CD4-positive, alpha-beta memory T cell (primary cell): Measurements from ENCODE around the gene CPA4. TPM values are rescaled to one million over a fixed set of nuclear protein-coding genes. Genes with fewer than 3 reads are reported as not detected.

Source experiments
- CTCF ChIA-PET: fragments of 350-600 bp; sonication (Branson Sonifier 250); formaldehyde crosslinking; loops from one replicate; lab custom pipeline; 2021; ENCODE audit warnings: inconsistent platforms; ENCODE audit not compliant: partially characterized antibody; lab: Charles Lee
- POLR2A ChIA-PET: fragments of 350-600 bp; sonication (Branson Sonifier 250); formaldehyde crosslinking; loops from one replicate; lab custom pipeline; 2021; ENCODE audit not compliant: partially characterized antibody; lab: Charles Lee
- DNase-seq, 5 donors: peaks; one replicate each; pipeline versions ENCODE4 v3.0.0 to v3.0.0-alpha.2; 2020 to 2022; ENCODE audit warnings: mixed read lengths in 1 of 5
- H3K27ac ChIP-seq: one replicate; pipeline ENCODE4 v1.7.0; 2013; ENCODE audit warnings: low read depth, low read length
- H3K27me3 ChIP-seq: 2 replicates; pipeline ENCODE4 v1.7.0; 2013; ENCODE audit warnings: mild to moderate bottlenecking, low read length, moderate library complexity; ENCODE audit not compliant: insufficient read depth
- H3K36me3 ChIP-seq: 2 replicates; pipeline ENCODE4 v1.7.0; 2013; ENCODE audit warnings: mild to moderate bottlenecking, low read length, moderate library complexity; ENCODE audit not compliant: insufficient read depth
- H3K4me1 ChIP-seq: 2 replicates; pipeline ENCODE4 v1.7.0; 2013; ENCODE audit warnings: mild to moderate bottlenecking, low read length, moderate library complexity; ENCODE audit not compliant: insufficient read depth
- H3K4me3 ChIP-seq, 2 donors: one replicate each; pipeline ENCODE4 v1.7.0; 2013; ENCODE audit warnings: low read length in 2 of 2, mild to moderate bottlenecking in 1 of 2
- H3K9me3 ChIP-seq, 2 donors: one replicate each; pipeline ENCODE4 v1.7.0; 2013; ENCODE audit warnings: low read length in 2 of 2, control low read depth in 1 of 2; ENCODE audit not compliant: control insufficient read depth in 1 of 2
- H3K27ac Mint-ChIP-seq, 7 donors: one replicate each; pipeline ENCODE4 v1.8.0; 2020 to 2021; ENCODE audit warnings: mixed read lengths in 7 of 7, mild to moderate bottlenecking in 6 of 7, inconsistent platforms in 3 of 7, moderate library complexity in 3 of 7
- H3K27me3 Mint-ChIP-seq, 2 donors: one replicate each; pipeline ENCODE4 v1.8.0; 2020 to 2021; ENCODE audit warnings: mixed read lengths in 2 of 2
- H3K36me3 Mint-ChIP-seq, 2 donors: one replicate each; pipeline ENCODE4 v1.8.0; 2020 to 2021; ENCODE audit warnings: mixed read lengths in 2 of 2, inconsistent platforms in 1 of 2, mild to moderate bottlenecking in 1 of 2
- H3K4me1 Mint-ChIP-seq, 4 donors: one replicate each; pipeline ENCODE4 v1.8.0; 2020 to 2021; ENCODE audit warnings: mixed read lengths in 4 of 4, mild to moderate bottlenecking in 1 of 4
- H3K4me3 Mint-ChIP-seq, 8 donors: one replicate each; pipeline ENCODE4 v1.8.0; 2020 to 2021; ENCODE audit warnings: mixed read lengths in 8 of 8, mild to moderate bottlenecking in 7 of 8, moderate library complexity in 6 of 8, inconsistent platforms in 3 of 8
- H3K9me3 Mint-ChIP-seq, 8 donors: one replicate each; pipeline ENCODE4 v1.8.0; 2020 to 2021; ENCODE audit warnings: mixed read lengths in 8 of 8, mild to moderate bottlenecking in 5 of 8, inconsistent platforms in 3 of 8, moderate library complexity in 1 of 8
- intact Hi-C: fragments of 100-400 bp; cut with micrococcal nuclease; formaldehyde crosslinking; loops from one replicate; pipeline ENCODE4 v1.15.1; 2023
- polyA plus RNA-seq, 2 donors: library from polyadenylated mRNA; unstranded; fragments of 300-500 nt; fragmentation: Illumina TruSeq; gene quantifications; one replicate each; pipeline ENCODE4 v1.2.3, GENCODE V29; 2021
- total RNA-seq, 2 experiments: library from RNA; stranded (reverse); gene quantifications; one replicate each; pipeline ENCODE4 v1.2.3, GENCODE V29; 2021

Gene CPA4
- total and polyA plus RNA-seq, 4 experiments from 2014 or later = not detected

GRCh38 chr7:130360518-130360917, 67.6 kb downstream of the CPA4 start:
- H3K36me3 ChIP-seq = no peaks in the 10 kb centered on the region
- intact Hi-C loops = no loop called here
- no peak overlapping the region for H3K27ac ChIP-seq
- no peak overlapping the region for H3K27ac Mint-ChIP-seq
- no peak for DNase-seq
- H3K9me3 ChIP-seq = peaks cover 0 to 4% of the 10 kb centered on the region in 2 donors
- H3K4me1 Mint-ChIP-seq = peaks cover 0 to 4% (median 0%) of the 10 kb centered on the region in 4 donors
- no peak overlapping the region for H3K4me3 Mint-ChIP-seq
- H3K4me1 ChIP-seq = no peaks in the 10 kb centered on the region
- ChIA-PET CTCF (no interaction called here), POLR2A (no interaction called here)
- H3K4me3 ChIP-seq = no peak overlapping the region
- H3K9me3 Mint-ChIP-seq = peaks cover 0 to 18% (median 12%) of the 10 kb centered on the region in 8 donors
- H3K27me3 ChIP-seq = no peaks in the 10 kb centered on the region
- H3K27me3 Mint-ChIP-seq = peaks cover 3 to 5% of the 10 kb centered on the region in 2 donors
- peaks cover 0 to 7% of the 10 kb centered on the region in 2 donors for H3K36me3 Mint-ChIP-seq

DNA sequence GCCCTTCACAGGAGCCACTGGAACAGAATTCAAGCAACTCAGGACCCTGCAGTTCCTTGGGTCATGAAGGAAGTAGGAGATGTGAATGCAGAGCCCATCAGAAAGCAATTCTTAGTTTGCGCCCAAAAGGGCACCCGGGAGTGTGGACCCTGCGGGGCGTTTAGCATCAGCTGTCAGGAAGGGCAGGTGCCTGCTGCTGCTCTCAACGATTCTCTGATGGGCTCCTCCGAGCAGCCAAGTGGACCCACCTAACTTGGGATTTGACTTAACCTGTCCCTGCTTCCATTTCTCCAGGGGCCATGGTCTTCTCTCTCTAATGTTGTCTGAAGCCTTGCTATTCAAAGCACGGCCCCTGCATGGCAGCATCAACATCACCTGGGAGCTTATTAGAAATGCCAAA, 68.7 kb downstream of the CPA4 start:
- intact Hi-C loops = no loop called here
- CTCF ChIA-PET = no interaction called here
- H3K4me3 Mint-ChIP-seq = no peak overlapping the region

DNA sequence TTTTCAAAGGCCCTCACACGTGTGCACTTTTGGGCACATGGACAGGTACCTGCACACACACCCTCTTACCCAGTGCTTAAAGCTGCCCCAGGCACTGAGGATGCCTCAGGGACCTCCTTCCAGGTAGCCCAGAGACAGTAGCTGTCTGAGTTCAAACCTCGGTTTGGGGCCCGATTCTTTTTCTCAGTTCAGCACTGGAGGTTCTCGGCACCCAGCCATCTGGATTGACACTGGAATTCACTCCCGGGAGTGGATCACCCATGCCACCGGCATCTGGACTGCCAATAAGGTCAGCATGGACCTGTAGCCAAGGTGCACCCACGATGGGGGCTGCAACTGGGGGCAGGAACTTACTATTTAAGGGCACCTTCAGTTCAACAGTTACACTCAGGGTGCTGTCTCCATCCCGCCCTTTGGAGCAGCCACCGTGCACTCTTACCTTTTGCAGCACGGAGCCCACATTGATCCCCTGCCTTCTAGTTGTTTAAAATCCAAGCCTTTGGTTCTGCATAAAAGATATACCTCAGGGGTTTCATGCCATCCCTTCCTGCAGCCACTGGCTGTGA, 69.4 kb downstream of the CPA4 start:
- Mint-ChIP-seq H3K4me3 (no peak overlapping the region), H3K27ac (no peak overlapping the region), H3K4me1 (peaks cover 0 to 13% (median 3%) of the 10 kb centered on the region in 4 donors), H3K9me3 (peaks cover 0 to 18% (median 12%) of the 10 kb centered on the region in 8 donors), H3K36me3 (peaks cover 0 to 7% of the 10 kb centered on the region in 2 donors), H3K27me3 (peaks cover 3% of the 10 kb centered on the region in 2 donors)
- Histone ChIP-seq H3K4me3 (no peak overlapping the region), H3K36me3 (no peaks in the 10 kb centered on the region), H3K27me3 (no peaks in the 10 kb centered on the region), H3K4me1 (no peaks in the 10 kb centered on the region), H3K9me3 (peaks cover 0 to 4% of the 10 kb centered on the region in 2 donors), H3K27ac (no peak overlapping the region)
- CTCF ChIA-PET = no interaction called here
- POLR2A ChIA-PET = no interaction called here
- intact Hi-C loops = no loop called here
- no peak for DNase-seq

More for the DNA sequence above, 68.7 kb downstream of the CPA4 start:
- peaks cover 0 to 4% of the 10 kb centered on the region in 2 donors for H3K9me3 ChIP-seq
- peaks cover 0 to 18% (median 12%) of the 10 kb centered on the region in 8 donors for H3K9me3 Mint-ChIP-seq
- peaks cover 0 to 7% of the 10 kb centered on the region in 2 donors for H3K36me3 Mint-ChIP-seq
- H3K4me3 ChIP-seq = no peak overlapping the region
- no peaks in the 10 kb centered on the region for H3K27me3 ChIP-seq
- H3K27ac Mint-ChIP-seq = no peak overlapping the region
- POLR2A ChIA-PET = no interaction called here
- no peaks in the 10 kb centered on the region for H3K4me1 ChIP-seq
- H3K4me1 Mint-ChIP-seq = peaks cover 0 to 7% (median 0%) of the 10 kb centered on the region in 4 donors
- H3K27me3 Mint-ChIP-seq = peaks cover 3% of the 10 kb centered on the region in 2 donors
- no peak overlapping the region for H3K27ac ChIP-seq
- H3K36me3 ChIP-seq = no peaks in the 10 kb centered on the region
- DNase-seq = no peak

DNA sequence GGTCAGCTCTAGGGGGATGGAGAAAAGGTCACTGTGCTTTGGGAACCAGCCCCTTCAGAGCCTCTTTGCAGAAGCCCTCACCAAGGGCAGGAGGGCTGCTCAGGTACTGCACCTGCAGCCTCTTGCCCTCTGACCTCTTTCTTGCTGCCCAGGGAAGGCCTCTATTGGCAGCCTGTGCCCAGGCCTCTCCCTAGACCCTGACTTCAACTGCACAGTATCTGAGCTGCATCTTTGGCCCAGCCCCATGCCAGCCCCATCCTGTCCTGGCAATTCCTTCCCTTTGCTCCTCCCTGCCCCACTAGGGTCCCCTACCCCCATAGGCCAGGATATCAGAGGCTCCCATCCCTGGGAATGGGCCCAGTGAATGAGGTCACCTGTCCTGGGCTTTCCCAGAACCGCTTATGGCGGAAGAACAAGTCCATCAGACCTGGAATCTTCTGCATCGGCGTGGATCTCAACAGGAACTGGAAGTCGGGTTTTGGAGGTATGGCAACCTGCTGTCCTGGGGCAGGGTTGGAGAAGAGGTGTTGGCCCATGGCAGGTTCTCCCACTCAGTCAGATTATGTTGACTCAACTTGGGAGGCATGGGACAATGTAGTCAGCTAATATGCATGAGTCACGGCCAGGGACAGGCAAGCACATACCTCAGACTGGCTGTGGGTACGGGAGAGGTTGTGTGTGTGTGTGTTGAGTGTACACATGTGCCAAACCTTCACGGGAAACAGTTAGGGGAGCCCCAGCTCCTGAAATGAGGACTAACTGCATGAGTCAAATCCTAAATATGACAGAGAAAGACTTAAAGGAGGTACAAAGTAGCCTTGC, 70.3 kb downstream of the CPA4 start:
- no peak for DNase-seq
- Mint-ChIP-seq H3K4me1 (peaks cover 0 to 14% (median 3%) of the 10 kb centered on the region in 4 donors), H3K9me3 (peaks cover 0 to 18% (median 12%) of the 10 kb centered on the region in 8 donors), H3K4me3 (peak overlapping the region in 1 of 8 donors; percentile 54), H3K36me3 (peaks cover 0 to 7% of the 10 kb centered on the region in 2 donors), H3K27ac (no peak overlapping the region), H3K27me3 (peaks cover 3% of the 10 kb centered on the region in 2 donors)
- Histone ChIP-seq H3K27me3 (no peaks in the 10 kb centered on the region), H3K4me3 (no peak overlapping the region), H3K36me3 (no peaks in the 10 kb centered on the region), H3K9me3 (peaks cover 0 to 4% of the 10 kb centered on the region in 2 donors), H3K27ac (no peak overlapping the region), H3K4me1 (no peaks in the 10 kb centered on the region)
- intact Hi-C loops = no loop called here
- CTCF ChIA-PET = no interaction called here
- POLR2A ChIA-PET = no interaction called here

- no peak overlapping the region for H3K4me3 ChIP-seq
- H3K4me1 ChIP-seq = no peaks in the 10 kb centered on the region
- CTCF ChIA-PET = no interaction called here
- Mint-ChIP-seq H3K9me3 (peaks cover 0 to 11% (median 10%) of the 10 kb centered on the region in 8 donors), H3K4me3 (no peak overlapping the region), H3K27ac (no peak overlapping the region), H3K27me3 (peaks cover 3% of the 10 kb centered on the region in 2 donors), H3K36me3 (peaks cover 0 to 4% of the 10 kb centered on the region in 2 donors), H3K4me1 (peaks cover 2 to 26% (median 9%) of the 10 kb centered on the region in 4 donors)
- intact Hi-C loops = no loop called here
- no peaks in the 10 kb centered on the region for H3K36me3 ChIP-seq
- H3K27me3 ChIP-seq = no peaks in the 10 kb centered on the region
- no peak overlapping the region for H3K27ac ChIP-seq
- DNase-seq = no peak
- POLR2A ChIA-PET = no interaction called here
- peaks cover 0 to 4% of the 10 kb centered on the region in 2 donors for H3K9me3 ChIP-seq
Measured at GRCh38 chr7:130364451-130364850, 71.5 kb downstream of the CPA4 start.

GRCh38 chr7:130365088-130365487, 72.1 kb downstream of the CPA4 start:
- peak overlapping the region in 1 of 8 donors; percentile 71 for H3K4me3 Mint-ChIP-seq
- ChIA-PET POLR2A (no interaction called here), CTCF (no interaction called here)
- H3K36me3 ChIP-seq = no peaks in the 10 kb centered on the region
- no peaks in the 10 kb centered on the region for H3K27me3 ChIP-seq
- H3K27me3 Mint-ChIP-seq = peaks cover 3% of the 10 kb centered on the region in 2 donors
- H3K9me3 ChIP-seq = peaks cover 0 to 4% of the 10 kb centered on the region in 2 donors
- DNase-seq = no peak
- H3K4me1 Mint-ChIP-seq = peaks cover 8 to 32% (median 10%) of the 10 kb centered on the region in 4 donors
- peaks cover 0 to 8% (median 5%) of the 10 kb centered on the region in 8 donors for H3K9me3 Mint-ChIP-seq
- no peak overlapping the region for H3K27ac ChIP-seq
- no peaks in the 10 kb centered on the region for H3K4me1 ChIP-seq
- H3K27ac Mint-ChIP-seq = peak overlapping the region in 2 of 7 donors; percentile 32 to 52
- peaks cover 0 to 4% of the 10 kb centered on the region in 2 donors for H3K36me3 Mint-ChIP-seq
- intact Hi-C loops = no loop called here
- no peak overlapping the region for H3K4me3 ChIP-seq
